Stimulated activated memory B cell treated with anti-CD40 and anti-IgM and Interleukin-4, amounts not matched to agents 10 μg/mL and 1 μg/mL and 100 μg/mL, for 72 hours (primary cell): ENCODE data around the gene SAMD4A.
"Not testable (repeated sequence)": the region's sequence is repeated elsewhere in the genome, so short reads cannot be mapped to it uniquely, and the experiment has no call there.

Source experiments
- ATAC-seq: fragments of 150-1000 bp; cut with Tn5 transposase; 2 replicates; pipeline ENCODE4 v1.10.0; 2021
- H3K27ac Mint-ChIP-seq: one replicate; pipeline ENCODE4 v1.8.0; 2022; ENCODE audit warnings: mild to moderate bottlenecking, mixed read lengths
- H3K27me3 Mint-ChIP-seq: one replicate; pipeline ENCODE4 v1.8.0; 2022; ENCODE audit warnings: mixed read lengths
- H3K36me3 Mint-ChIP-seq: one replicate; pipeline ENCODE4 v1.8.0; 2022; ENCODE audit warnings: mixed read lengths
- H3K4me1 Mint-ChIP-seq: one replicate; pipeline ENCODE4 v1.8.0; 2022; ENCODE audit warnings: mixed read lengths
- H3K4me3 Mint-ChIP-seq: one replicate; pipeline ENCODE4 v1.8.0; 2022; ENCODE audit warnings: mild to moderate bottlenecking, moderate library complexity, mixed read lengths
- H3K9me3 Mint-ChIP-seq: one replicate; pipeline ENCODE4 v1.8.0; 2022; ENCODE audit warnings: mixed read lengths

SAMD4A gene

GRCh38 chr14:54798465-54799124 lies 231.7 kb downstream of the SAMD4A start:
- Mint-ChIP-seq H3K36me3 (peaks cover 4% of the 10 kb centered on the region), H3K4me1 (no peaks in the 10 kb centered on the region), H3K4me3 (no peak overlapping the region), H3K27ac (no peak overlapping the region), H3K27me3 (peaks cover 14% of the 10 kb centered on the region), H3K9me3 (peaks cover 6% of the 10 kb centered on the region)
- ATAC-seq = no peak

DNA sequence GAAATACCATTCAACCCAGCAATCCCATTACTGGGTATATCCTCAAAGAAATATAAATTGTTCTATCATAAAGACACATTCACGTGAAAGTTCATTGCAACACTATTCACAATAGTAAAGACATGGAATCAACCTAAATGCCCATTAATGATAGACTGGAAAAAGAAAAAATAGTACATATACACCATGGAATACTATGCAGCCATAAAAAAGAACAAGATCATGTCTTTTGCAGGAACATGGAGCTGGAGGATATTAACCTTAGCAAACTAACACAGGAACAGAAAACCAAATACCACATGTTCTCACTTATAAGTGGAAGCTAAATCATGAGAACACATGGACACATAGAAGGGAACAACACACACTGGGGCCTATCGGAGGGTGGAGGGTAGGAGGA lies 234.6 kb downstream of the SAMD4A start:
- H3K4me3 Mint-ChIP-seq, ATAC-seq, H3K27ac Mint-ChIP-seq, H3K36me3 Mint-ChIP-seq, H3K9me3 Mint-ChIP-seq: not testable (repeated sequence)
- H3K27me3 Mint-ChIP-seq = peaks cover 36% of the 10 kb centered on the region
- H3K4me1 Mint-ChIP-seq = peaks cover 13% of the 10 kb centered on the region

DNA sequence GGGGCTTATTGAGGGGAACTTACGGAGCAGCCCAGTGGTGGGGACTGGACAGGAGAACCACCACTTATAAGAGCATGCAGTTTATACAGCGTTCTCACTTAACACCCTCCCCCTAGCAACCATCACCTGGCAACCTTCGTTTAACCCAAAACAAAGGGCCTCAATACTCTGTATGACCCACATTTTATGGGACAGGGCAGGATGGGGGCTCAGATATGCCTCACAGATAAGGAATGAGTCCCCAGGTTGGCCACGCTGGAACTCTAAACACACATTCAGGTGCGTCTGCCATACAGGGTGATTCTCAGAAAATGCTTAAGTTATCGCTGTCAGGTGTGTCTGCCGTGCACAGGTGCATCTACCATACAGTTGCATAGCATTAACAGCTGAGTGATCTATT lies 236.5 kb downstream of the SAMD4A start:
- no peaks in the 10 kb centered on the region for H3K36me3 Mint-ChIP-seq
- H3K9me3 Mint-ChIP-seq = no peaks in the 10 kb centered on the region
- H3K27ac Mint-ChIP-seq = no peak overlapping the region
- peaks cover 36% of the 10 kb centered on the region for H3K27me3 Mint-ChIP-seq
- peaks cover 13% of the 10 kb centered on the region for H3K4me1 Mint-ChIP-seq
- ATAC-seq = no peak
- no peak overlapping the region for H3K4me3 Mint-ChIP-seq

GRCh38 chr14:54803926-54804537 lies 237.1 kb downstream of the SAMD4A start:
- H3K27me3 Mint-ChIP-seq = peaks cover 36% of the 10 kb centered on the region

DNA sequence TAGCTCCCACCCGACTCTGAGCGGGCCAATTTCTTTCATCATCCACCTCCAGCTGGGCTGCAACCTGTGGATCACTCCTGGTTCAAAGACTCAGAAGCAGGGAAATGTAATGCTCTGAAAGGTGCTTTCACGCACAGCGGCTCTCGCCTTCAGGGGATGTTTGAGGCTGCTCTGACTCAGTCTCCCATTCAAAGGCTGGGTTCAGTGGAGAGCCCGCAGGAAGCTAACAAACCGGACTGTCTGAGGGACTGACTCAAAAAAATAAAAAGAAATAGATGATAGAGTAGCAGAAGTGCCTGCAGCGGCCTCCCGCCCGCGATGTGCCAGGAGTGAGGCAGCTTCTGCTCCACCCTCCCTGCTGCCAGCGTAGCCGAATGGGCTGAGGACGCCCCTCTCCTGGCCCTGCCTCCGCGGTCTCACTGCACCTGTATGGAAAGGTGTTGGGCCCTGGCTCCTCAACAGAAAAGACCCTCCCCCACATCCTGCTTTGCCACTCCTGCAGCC lies 237.7 kb downstream of the SAMD4A start:
- H3K27ac Mint-ChIP-seq = no peak overlapping the region
- H3K27me3 Mint-ChIP-seq = peaks cover 36% of the 10 kb centered on the region
- H3K9me3 Mint-ChIP-seq = no peaks in the 10 kb centered on the region
- H3K36me3 Mint-ChIP-seq = no peaks in the 10 kb centered on the region
- H3K4me1 Mint-ChIP-seq = peaks cover 13% of the 10 kb centered on the region
- no peak for ATAC-seq
- no peak overlapping the region for H3K4me3 Mint-ChIP-seq

More at GRCh38 chr14:54803926-54804537, 237.1 kb downstream of the SAMD4A start:
- Mint-ChIP-seq H3K36me3 (no peaks in the 10 kb centered on the region), H3K4me1 (peaks cover 13% of the 10 kb centered on the region), H3K9me3 (no peaks in the 10 kb centered on the region), H3K27ac (no peak overlapping the region), H3K4me3 (no peak overlapping the region)
- ATAC-seq = no peak

DNA sequence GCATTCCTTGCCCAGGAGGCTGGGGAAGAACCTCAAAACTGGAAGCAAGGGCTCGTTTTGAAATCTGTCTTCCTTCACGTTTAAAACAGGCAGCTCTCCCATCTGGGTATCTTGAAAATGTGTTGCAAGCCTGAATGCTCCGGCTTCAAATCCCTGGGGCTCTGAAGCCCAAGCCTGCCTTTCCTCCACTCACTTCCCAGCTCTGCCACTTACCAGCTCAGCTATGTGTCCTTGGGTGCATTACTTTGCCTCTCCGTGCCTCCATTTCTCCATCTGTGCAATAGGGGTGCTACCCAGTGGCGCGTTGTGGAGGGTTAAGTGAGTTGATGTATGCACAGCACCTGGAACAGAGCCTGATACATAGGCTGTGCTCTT lies 238.1 kb downstream of the SAMD4A start:
- Mint-ChIP-seq H3K4me1 (peaks cover 13% of the 10 kb centered on the region), H3K9me3 (no peaks in the 10 kb centered on the region), H3K4me3 (no peak overlapping the region), H3K27ac (no peak overlapping the region), H3K36me3 (no peaks in the 10 kb centered on the region), H3K27me3 (peaks cover 36% of the 10 kb centered on the region)
- ATAC-seq = no peak

DNA sequence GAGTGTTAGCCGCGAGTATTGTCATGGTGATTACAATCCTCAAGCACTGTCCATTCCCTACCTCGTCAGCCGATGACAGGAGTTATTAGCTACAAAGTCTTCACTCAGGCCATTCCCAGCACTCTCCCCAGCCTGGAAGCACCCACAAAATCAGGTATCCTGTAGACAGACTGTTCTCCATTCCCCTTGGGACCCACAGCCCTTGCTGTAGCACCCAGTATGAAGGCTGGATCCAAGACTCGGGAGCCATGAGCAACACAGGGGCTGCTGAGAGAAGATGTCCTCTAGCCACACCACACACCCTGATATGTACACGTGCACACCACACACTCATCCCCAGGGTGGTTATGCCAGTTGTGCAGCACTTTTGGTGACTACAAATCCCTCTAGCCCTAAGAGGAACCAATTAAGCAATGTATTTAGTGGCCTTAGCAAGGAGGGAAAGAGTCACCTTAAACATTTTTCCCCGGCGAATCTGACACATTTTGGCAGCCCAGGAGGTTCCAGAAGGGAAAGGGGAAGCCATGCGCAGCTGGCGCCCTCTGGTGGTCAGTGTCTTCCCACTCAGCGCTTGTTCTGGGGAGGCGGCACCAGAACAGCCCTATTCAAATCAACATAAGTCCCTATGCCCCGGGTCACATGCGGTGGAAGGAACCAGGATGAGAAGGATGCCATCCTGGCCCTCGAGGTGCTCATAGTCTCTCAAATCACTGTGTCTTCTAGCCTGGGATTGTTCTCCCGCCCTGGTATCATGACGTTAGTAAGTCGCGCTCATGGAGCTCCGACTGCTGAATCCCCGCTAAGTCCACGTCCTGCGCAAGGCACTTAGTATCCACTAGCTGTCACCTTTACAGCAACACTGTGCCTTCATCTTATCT lies 238.8 kb downstream of the SAMD4A start:
- ATAC-seq = peak; percentile 83
- Mint-ChIP-seq H3K9me3 (no peaks in the 10 kb centered on the region), H3K27ac (no peak overlapping the region), H3K4me1 (peaks cover 13% of the 10 kb centered on the region), H3K4me3 (peak overlapping the region; percentile 32), H3K27me3 (peaks cover 32% of the 10 kb centered on the region), H3K36me3 (no peaks in the 10 kb centered on the region)

- Mint-ChIP-seq H3K27me3 (peaks cover 23% of the 10 kb centered on the region), H3K36me3 (no peaks in the 10 kb centered on the region), H3K4me3 (no peak overlapping the region), H3K9me3 (no peaks in the 10 kb centered on the region), H3K4me1 (peaks cover 13% of the 10 kb centered on the region), H3K27ac (no peak overlapping the region)
- ATAC-seq = no peak
Measured at GRCh38 chr14:54806616-54807015, 239.7 kb downstream of the SAMD4A start.

- H3K27me3 Mint-ChIP-seq = peaks cover 22% of the 10 kb centered on the region
- no peaks in the 10 kb centered on the region for H3K36me3 Mint-ChIP-seq
- H3K4me1 Mint-ChIP-seq = peaks cover 13% of the 10 kb centered on the region
- no peak overlapping the region for H3K27ac Mint-ChIP-seq
- no peaks in the 10 kb centered on the region for H3K9me3 Mint-ChIP-seq
- no peak for ATAC-seq
- H3K4me3 Mint-ChIP-seq = no peak overlapping the region
Measured at GRCh38 chr14:54807428-54807827, 240.5 kb downstream of the SAMD4A start.

DNA sequence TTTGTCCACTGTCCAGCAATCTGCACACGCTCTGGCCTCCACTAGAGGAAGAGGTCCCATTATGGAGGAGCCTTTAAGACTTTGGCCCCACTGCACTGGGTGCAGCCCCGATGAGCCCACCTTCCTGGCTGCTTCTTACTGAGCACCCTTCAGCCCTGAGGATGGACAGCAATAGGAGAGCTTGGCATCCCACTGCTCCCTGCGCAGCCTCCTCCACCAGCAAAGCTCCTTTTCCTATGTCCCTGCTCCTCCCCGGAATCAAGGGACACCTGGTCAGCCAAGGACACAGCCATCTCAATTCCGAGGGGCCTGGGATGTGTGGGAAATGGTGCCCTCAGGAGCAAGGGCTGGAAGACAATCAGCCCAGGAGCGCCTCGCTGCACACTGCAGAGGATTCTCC lies 241.0 kb downstream of the SAMD4A start:
- Mint-ChIP-seq H3K27me3 (peaks cover 22% of the 10 kb centered on the region), H3K4me1 (peaks cover 13% of the 10 kb centered on the region), H3K9me3 (no peaks in the 10 kb centered on the region), H3K27ac (no peak overlapping the region), H3K4me3 (no peak overlapping the region), H3K36me3 (no peaks in the 10 kb centered on the region)
- ATAC-seq = no peak

GRCh38 chr14:54808326-54809161 lies 241.6 kb downstream of the SAMD4A start:
- Mint-ChIP-seq H3K36me3 (no peaks in the 10 kb centered on the region), H3K4me3 (no peak overlapping the region), H3K27ac (no peak overlapping the region), H3K4me1 (peaks cover 13% of the 10 kb centered on the region), H3K27me3 (peaks cover 22% of the 10 kb centered on the region), H3K9me3 (no peaks in the 10 kb centered on the region)
- no peak for ATAC-seq

DNA sequence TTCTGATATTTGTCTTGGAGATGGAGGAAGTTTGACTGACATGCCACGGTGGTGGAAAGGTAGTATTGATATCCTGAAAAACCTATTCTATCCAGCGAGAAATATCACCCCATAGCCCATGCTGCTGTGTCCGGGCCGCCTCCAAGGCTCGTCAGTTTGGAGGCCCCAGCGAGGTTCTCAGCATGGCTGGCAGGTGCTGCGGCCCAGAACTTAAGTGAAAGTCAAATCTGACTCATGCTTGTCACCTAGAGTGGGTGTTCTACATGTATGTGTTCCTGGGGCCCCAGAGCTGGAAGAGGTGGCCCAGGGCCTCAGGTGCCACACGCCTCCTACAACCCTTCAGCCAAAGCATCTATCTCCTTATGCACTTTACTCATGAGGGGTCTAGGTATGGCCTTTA lies 242.8 kb downstream of the SAMD4A start:
- H3K9me3 Mint-ChIP-seq = no peaks in the 10 kb centered on the region
- H3K27ac Mint-ChIP-seq = no peak overlapping the region
- peaks cover 13% of the 10 kb centered on the region for H3K4me1 Mint-ChIP-seq
- no peaks in the 10 kb centered on the region for H3K36me3 Mint-ChIP-seq
- peaks cover 14% of the 10 kb centered on the region for H3K27me3 Mint-ChIP-seq
- H3K4me3 Mint-ChIP-seq = no peak overlapping the region
- ATAC-seq = no peak

DNA sequence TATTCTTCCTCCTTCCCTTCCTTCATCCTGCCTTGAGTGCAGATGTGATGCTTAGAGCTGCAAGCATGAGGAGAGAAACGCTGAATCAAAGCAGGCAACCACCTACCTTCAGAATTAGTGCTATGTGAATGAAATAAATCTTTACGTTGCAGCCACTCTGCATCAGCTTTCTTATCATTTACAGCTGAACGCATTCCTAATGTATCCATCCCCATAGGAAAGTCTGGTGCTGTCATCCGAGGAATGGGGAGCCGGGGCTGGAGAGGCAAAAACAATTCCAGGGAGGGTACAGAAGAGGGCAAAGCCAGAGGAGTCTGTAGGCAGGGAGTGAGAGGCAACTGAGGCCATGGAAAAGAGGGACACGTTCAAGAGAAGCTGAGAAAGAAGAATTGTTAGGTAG lies 245.7 kb downstream of the SAMD4A start:
- Mint-ChIP-seq H3K27ac (no peak overlapping the region), H3K9me3 (no peaks in the 10 kb centered on the region), H3K4me3 (no peak overlapping the region), H3K4me1 (no peaks in the 10 kb centered on the region), H3K36me3 (no peaks in the 10 kb centered on the region), H3K27me3 (no peaks in the 10 kb centered on the region)
- ATAC-seq = no peak

DNA sequence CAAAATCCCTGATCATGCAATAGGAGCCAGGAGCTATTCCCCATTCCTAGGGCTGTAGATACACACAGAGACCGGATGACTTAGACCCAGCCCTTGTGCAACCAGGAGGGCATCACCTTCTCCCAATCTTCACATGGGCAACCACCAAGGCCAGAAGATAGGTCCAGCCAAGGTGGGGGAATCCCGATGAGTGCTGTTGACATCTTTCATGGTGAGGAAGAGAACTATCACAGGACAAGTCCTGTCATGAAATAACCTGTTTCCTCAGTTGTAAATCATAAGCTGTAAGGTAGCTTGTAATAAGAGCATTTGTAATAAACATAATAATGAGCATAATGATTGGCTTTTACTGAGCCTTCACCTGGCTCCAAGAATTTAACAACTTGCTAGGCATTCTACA lies 246.2 kb downstream of the SAMD4A start:
- H3K4me1 Mint-ChIP-seq = no peaks in the 10 kb centered on the region
- no peak for ATAC-seq
- H3K27ac Mint-ChIP-seq = no peak overlapping the region
- no peaks in the 10 kb centered on the region for H3K36me3 Mint-ChIP-seq
- no peak overlapping the region for H3K4me3 Mint-ChIP-seq
- no peaks in the 10 kb centered on the region for H3K27me3 Mint-ChIP-seq
- H3K9me3 Mint-ChIP-seq = no peaks in the 10 kb centered on the region

GRCh38 chr14:54814076-54814475 lies 247.1 kb downstream of the SAMD4A start:
- no peaks in the 10 kb centered on the region for H3K4me1 Mint-ChIP-seq
- no peaks in the 10 kb centered on the region for H3K9me3 Mint-ChIP-seq
- H3K27me3 Mint-ChIP-seq = no peaks in the 10 kb centered on the region
- H3K4me3 Mint-ChIP-seq = no peak overlapping the region
- ATAC-seq = peak; percentile 41
- H3K36me3 Mint-ChIP-seq = no peaks in the 10 kb centered on the region
- H3K27ac Mint-ChIP-seq = no peak overlapping the region
